ENCODE data around the gene ATP6V0B.

The ATP6V0B gene

DNA sequence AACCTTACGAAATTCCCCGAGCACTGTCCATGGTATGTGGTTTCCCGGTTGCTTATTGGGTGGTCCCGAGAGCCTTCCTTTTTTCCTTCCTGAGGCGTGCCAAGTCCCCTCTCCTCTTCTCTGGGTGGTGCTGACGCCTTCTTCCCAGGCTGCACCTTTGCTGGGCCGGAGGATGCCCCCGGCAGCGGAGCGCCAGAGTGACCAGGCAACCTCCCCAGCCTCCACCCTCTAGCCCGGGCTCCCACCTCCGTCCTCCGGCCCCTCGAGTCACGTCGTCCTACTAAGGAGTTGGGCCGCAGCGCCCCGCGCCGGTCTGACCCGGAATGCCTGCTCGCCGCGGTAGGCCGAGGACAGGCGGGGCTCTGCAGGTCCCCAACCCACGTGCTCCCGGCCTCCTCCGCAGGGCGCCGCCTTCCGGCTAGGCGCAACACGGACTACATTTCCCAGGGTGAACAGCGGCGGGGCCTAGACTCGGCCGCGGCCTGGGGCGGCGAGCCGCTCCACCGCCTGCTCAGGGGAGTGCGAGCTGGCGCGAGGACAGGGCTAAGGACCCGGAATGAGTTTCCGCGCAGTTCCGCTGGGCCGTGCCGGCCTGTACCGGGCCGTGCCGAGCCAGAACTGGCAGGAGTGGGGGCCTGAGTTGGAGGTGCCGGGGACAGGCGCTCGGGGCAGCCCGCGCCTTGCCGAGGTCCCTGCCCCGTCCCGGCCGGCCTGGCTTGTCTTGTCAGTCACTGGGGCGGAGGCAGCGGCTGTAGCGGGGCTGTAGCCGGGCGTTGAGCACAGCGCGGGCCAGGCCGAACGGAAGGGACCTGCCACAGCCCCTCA lies 28.3 kb upstream of the ATP6V0B start, which contains the start of gene IPO13:
Gene IPO13, plus strand, starts transcription at position 715 of the 825 bp plus-strand sequence. CDS start 651 bp downstream, outside the sequence.
- peak; percentile 93 for DNase-seq (ENCODE audit: low read depth)

- no peak for DNase-seq (ENCODE audit: low read depth)
Observed at GRCh38 chr1:43947061-43947873, 27.5 kb upstream of the ATP6V0B start.

DNA sequence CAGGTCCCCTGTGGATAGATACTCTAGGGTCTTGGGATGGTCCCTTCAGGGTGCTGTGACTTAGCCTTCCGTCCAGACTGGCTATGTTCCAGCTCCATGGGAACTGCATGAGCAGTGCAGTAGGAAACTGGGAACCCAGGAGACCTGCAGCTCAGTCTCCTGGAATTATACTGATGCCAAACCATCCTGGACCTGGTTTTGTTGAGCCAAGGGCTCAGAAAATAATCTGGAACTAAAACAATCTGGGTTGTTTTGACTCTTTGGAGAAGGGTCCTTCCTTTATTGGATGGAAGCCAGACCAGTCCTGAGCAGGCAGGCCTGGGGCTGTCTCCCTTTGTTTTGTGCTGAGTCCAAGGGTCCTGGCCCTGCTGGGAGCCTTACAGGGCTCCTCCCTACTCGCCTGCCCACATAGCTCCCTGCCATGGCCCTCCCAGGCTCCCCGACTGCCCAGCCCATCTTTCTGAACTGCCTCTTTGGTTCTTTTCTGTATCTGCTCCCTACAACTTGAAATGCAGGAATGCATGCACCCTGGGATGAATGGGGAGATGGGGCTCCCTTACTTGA lies 26.8 kb upstream of the ATP6V0B start:
- DNase-seq (ENCODE audit: low read depth), result peak; percentile 31

DNA sequence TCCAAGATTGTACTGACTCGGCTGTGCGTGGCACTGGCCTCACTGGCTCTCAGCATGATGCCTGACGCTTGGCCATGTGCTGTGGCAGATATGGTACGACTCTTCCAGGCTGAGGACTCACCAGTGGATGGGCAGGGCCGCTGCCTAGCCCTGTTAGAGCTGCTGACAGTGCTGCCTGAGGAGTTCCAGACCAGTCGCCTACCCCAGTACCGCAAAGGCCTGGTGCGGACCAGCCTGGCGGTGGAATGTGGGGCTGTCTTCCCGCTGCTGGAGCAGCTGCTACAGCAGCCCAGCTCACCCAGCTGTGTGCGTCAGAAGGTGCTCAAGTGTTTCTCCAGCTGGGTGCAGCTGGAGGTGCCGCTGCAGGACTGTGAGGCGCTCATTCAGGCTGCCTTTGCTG lies 25.1 kb upstream of the ATP6V0B start:
- no peak for DNase-seq (ENCODE audit: low read depth)

DNA sequence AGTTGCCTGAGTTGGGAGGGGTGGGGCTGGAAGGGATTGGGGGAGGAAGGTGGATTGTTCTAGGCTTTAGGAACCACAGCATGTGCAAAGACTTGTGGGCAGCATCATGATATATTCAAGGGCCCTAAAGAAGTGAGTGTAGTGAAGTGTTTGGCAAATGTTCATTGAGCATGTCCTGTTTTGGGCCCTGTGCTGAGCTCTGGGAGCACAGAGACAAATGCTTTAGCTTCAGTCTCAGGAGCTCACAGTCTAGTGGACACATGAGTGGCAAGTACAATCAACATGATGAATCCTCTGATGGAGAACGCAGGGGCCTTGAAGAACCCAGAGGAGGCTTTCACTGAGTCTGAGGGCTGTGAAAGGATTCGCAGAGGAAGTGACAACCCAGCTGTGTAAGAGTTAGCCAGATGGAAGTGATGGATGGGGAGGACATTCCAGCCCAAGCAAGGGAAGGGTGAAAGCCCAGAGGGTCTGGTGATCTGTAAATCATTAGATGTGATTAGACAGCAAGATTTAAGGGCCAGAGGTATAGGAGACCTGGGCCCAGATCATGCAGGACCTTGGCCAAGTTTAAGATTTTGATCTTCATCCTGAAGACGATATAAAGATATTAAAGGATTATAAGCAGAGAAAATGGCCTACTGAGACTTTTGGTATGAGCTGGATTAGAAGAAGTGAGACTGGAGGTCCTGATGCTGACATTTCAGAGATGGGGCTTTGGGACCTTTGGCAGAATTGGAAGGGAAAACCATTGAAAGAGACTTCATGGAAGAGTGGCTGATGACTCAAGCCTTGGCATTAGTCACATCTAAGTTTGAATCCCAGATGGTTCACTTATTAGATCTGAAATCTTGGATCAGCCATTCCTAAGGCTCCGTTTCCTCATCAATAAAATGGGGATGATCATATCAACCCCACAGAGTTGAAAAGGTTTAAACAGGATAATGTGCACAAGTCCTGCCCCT lies 23.5 kb upstream of the ATP6V0B start:
- DNase-seq (ENCODE audit: low read depth), result no peak

GRCh38 chr1:43952731-43953346 lies 21.9 kb upstream of the ATP6V0B start:
- DNase-seq (ENCODE audit: low read depth), result no peak

DNA sequence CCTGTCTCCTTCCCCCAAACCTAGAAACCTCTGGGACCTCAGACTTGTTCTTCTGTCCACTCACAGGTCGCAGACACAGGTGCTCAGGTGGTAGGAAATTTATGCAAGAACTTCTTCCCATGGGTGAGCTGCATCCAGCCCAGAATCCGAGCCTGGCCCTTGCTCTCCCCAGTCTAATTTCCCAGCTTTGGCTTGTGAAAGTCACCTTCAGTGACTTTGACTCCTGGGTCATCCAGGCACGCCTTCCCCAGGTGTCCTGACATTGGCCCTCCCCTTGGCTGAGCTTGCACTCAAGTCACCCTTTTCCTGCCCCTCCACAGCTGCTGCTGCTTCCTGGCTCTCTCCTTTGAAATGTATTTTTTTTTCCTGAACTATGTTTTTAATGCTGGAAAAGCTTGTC lies 21.4 kb upstream of the ATP6V0B start:
- DNase-seq (ENCODE audit: low read depth), result no peak

DNA sequence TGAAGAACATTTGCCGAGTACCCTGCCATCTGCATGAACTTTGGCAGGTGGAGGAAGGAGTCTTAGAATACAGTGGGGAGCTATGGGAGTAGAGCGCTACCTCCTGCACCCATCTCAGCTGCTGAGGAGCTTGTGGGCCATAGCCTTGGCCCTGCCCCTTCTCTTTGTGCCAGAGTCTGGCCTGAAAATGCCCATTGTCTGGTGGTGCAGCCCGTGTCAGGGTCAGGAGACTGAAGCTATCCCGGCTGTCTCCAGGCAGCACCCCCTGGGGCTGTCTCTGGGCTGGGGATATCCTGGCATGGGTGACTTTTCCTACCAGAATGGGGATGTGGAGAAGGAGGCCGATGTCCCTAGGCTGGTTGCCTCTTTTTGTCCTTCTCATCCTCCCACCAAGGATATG lies 20.7 kb upstream of the ATP6V0B start:
- no peak for DNase-seq (ENCODE audit: low read depth)

- no peak for DNase-seq (ENCODE audit: low read depth)
Observed at GRCh38 chr1:43956234-43956633, 18.5 kb upstream of the ATP6V0B start.

- DNase-seq (ENCODE audit: low read depth), result no peak
Observed at GRCh38 chr1:43957407-43958040, 17.2 kb upstream of the ATP6V0B start.

GRCh38 chr1:43958351-43959255 lies 16.2 kb upstream of the ATP6V0B start:
- no peak for DNase-seq (ENCODE audit: low read depth)

DNA sequence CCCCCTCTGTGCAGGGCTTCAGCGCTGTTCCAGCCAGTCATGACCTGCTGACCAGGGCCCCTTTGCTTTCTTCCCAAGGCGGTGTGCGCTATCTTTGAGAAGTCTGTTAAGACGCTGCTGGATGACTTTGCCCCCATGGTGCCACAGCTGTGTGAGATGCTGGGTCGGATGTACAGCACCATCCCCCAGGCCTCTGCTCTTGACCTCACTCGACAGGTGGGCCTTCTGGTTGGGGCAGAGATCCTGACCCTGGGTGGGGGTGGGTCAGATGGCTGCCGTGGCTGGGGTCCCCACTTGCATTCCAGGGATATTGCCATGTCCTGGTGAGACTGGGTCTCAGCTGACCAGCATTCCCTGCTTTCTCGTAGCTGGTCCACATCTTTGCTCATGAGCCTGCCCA lies 14.0 kb upstream of the ATP6V0B start:
- DNase-seq (ENCODE audit: low read depth), result no peak

- DNase-seq (ENCODE audit: low read depth), result no peak
Observed at GRCh38 chr1:43961692-43962091, 13.1 kb upstream of the ATP6V0B start.

- DNase-seq (ENCODE audit: low read depth), result no peak
Observed at GRCh38 chr1:43962324-43962723, 12.4 kb upstream of the ATP6V0B start.

GRCh38 chr1:43963006-43963405 lies 11.8 kb upstream of the ATP6V0B start:
- no peak for DNase-seq (ENCODE audit: low read depth)

DNA sequence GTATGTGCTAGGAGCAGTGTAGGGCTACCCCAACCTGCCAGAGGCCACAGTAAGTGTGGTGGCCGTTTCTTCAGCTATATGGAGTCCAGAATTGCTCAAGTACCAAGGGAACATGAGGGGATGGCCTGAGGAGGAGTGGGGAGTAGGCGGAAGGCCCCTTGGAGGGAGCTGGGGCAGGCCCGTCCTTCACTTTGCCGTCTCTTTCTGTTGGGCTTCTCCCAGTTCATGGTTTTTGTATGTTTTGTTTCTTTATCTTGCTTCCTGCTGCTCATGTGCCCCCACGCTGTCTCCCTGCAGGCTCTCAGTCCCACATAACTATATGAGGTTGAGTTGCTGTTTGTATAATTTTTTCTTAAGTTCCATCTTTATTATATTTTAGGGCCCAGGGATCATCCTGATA lies 10.9 kb upstream of the ATP6V0B start:
- no peak for DNase-seq (ENCODE audit: low read depth)

GRCh38 chr1:43965316-43965715 lies 9.4 kb upstream of the ATP6V0B start:
- no peak for DNase-seq (ENCODE audit: low read depth)

- peak; percentile 52 for DNase-seq (ENCODE audit: low read depth)
Observed at GRCh38 chr1:43968348-43968948, 6.3 kb upstream of the ATP6V0B start.

DNA sequence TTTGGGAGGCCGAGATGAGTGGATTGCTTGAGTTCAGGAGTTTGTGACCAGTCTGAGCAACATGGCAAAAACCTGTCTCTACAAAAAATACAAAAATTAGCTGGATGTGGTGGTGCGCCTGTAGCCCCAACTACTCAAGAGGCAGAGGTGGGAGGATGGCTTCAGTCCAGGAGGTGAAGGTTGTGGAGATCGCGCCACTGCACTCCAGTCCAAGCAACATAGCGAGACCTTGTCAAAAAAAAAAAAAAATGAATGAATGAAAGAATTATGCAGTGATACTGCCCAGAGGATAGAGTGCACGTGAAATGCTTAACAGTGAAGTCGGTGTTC lies 5.4 kb upstream of the ATP6V0B start:
- DNase-seq (ENCODE audit: low read depth), result no peak

Data from EH (cell line).